ENCODE measurements around the gene PCSK2. TPM values are rescaled to one million over a fixed set of nuclear protein-coding genes. Genes with fewer than 3 reads are reported as not detected.

PCSK2 gene
- total RNA-seq, 5 donors from 2014 or later (not counting 1 experiment from before 2014, with no cell fraction given): not detected

GRCh38 chr20:17460119-17460518 lies 233.3 kb downstream of the PCSK2 start:
- H3K9me3 Mint-ChIP-seq: no peaks in the 10 kb centered on the region
- H3K4me3 Mint-ChIP-seq: no peak overlapping the region
- H3K36me3 ChIP-seq (ENCODE audit: control insufficient read depth in 2 of 2, extremely low read depth in 1 of 2, insufficient read depth in 1 of 2, low read length in 1 of 2): no peaks in the 10 kb centered on the region
- H3K4me3 ChIP-seq (ENCODE audit: control insufficient read depth in 1 of 2, extremely low read depth in 1 of 2, low read length in 1 of 2): no peak overlapping the region
- CTCF ChIA-PET: no interaction called here
- no peak overlapping the region for H3K27ac Mint-ChIP-seq
- H3K4me1 Mint-ChIP-seq: peaks cover 4 to 7% (median 6%) of the 10 kb centered on the region in 3 donors
- no CpG with 5 or more reads among the region's 2 CpGs for whole genome bisulfite sequencing (ENCODE audit: insufficient coverage)
- H3K27me3 ChIP-seq (replicated peaks in 1 of 2; ENCODE audit: control insufficient read depth in 2 of 2, extremely low read depth in 1 of 2, insufficient read depth in 2 of 2, low read length in 1 of 2): peaks cover 2 to 4% of the 10 kb centered on the region in 2 experiments
- no peak for ATAC-seq (replicated peaks in 1 of 4)
- H3K4me1 ChIP-seq (ENCODE audit: control insufficient read depth in 1 of 2, extremely low read depth in 1 of 2, insufficient read depth in 2 of 2, low read length in 2 of 2): no peaks in the 10 kb centered on the region
- POLR2A ChIA-PET: no interaction called here
- no peak overlapping the region for H3K27ac ChIP-seq (ENCODE audit: low read length)
- peaks cover 12 to 21% of the 10 kb centered on the region in 2 donors for H3K27me3 Mint-ChIP-seq
- H3K36me3 Mint-ChIP-seq: no peaks in the 10 kb centered on the region
- no peaks in the 10 kb centered on the region for H3K9me3 ChIP-seq
- peak in 1 of 35 experiments; percentile 10 for DNase-seq

GRCh38 chr20:17461941-17462340 lies 235.1 kb downstream of the PCSK2 start:
- Histone ChIP-seq H3K9me3 (no peaks in the 10 kb centered on the region), H3K4me1 (ENCODE audit: control insufficient read depth in 1 of 2, extremely low read depth in 1 of 2, insufficient read depth in 2 of 2, low read length in 2 of 2) (no peaks in the 10 kb centered on the region), H3K27ac (ENCODE audit: low read length) (no peak overlapping the region), H3K36me3 (ENCODE audit: control insufficient read depth in 2 of 2, extremely low read depth in 1 of 2, insufficient read depth in 1 of 2, low read length in 1 of 2) (no peaks in the 10 kb centered on the region), H3K4me3 (ENCODE audit: control insufficient read depth in 1 of 2, extremely low read depth in 1 of 2, low read length in 1 of 2) (no peak overlapping the region), H3K27me3 (replicated peaks in 1 of 2; ENCODE audit: control insufficient read depth in 2 of 2, extremely low read depth in 1 of 2, insufficient read depth in 2 of 2, low read length in 1 of 2) (peaks cover 0 to 2% of the 10 kb centered on the region in 2 experiments)
- ATAC-seq (replicated peaks in 1 of 4) (no peak), DNase-seq (no peak)
- Mint-ChIP-seq H3K27me3 (peaks cover 0 to 12% of the 10 kb centered on the region in 2 donors), H3K9me3 (no peaks in the 10 kb centered on the region), H3K4me1 (peaks cover 4 to 7% (median 6%) of the 10 kb centered on the region in 3 donors), H3K27ac (no peak overlapping the region), H3K36me3 (no peaks in the 10 kb centered on the region), H3K4me3 (no peak overlapping the region)
- POLR2A ChIA-PET: no interaction called here
- CTCF ChIA-PET: no interaction called here
- WGBS (ENCODE audit: insufficient coverage): no CpG with 5 or more reads among the region's 3 CpGs

GRCh38 chr20:17463711-17464110 lies 236.9 kb downstream of the PCSK2 start:
- Histone ChIP-seq H3K4me1 (ENCODE audit: control insufficient read depth in 1 of 2, extremely low read depth in 1 of 2, insufficient read depth in 2 of 2, low read length in 2 of 2) (no peaks in the 10 kb centered on the region), H3K4me3 (ENCODE audit: control insufficient read depth in 1 of 2, extremely low read depth in 1 of 2, low read length in 1 of 2) (no peak overlapping the region), H3K27ac (ENCODE audit: low read length) (no peak overlapping the region), H3K27me3 (replicated peaks in 1 of 2; ENCODE audit: control insufficient read depth in 2 of 2, extremely low read depth in 1 of 2, insufficient read depth in 2 of 2, low read length in 1 of 2) (peaks cover 2 to 8% of the 10 kb centered on the region in 2 experiments), H3K36me3 (ENCODE audit: control insufficient read depth in 2 of 2, extremely low read depth in 1 of 2, insufficient read depth in 1 of 2, low read length in 1 of 2) (no peaks in the 10 kb centered on the region), H3K9me3 (no peaks in the 10 kb centered on the region)
- H3K36me3 Mint-ChIP-seq: no peaks in the 10 kb centered on the region
- H3K9me3 Mint-ChIP-seq: no peaks in the 10 kb centered on the region
- H3K27ac Mint-ChIP-seq: no peak overlapping the region
- H3K4me1 Mint-ChIP-seq: peaks cover 4 to 7% (median 6%) of the 10 kb centered on the region in 3 donors
- CTCF ChIA-PET: no interaction called here
- DNase-seq: no peak
- POLR2A ChIA-PET: no interaction called here
- H3K4me3 Mint-ChIP-seq: no peak overlapping the region
- WGBS (ENCODE audit: insufficient coverage): 43% methylated on average over 1 of the region's 1 CpG
- ATAC-seq (replicated peaks in 1 of 4): no peak
- peaks cover 0 to 9% of the 10 kb centered on the region in 2 donors for H3K27me3 Mint-ChIP-seq

DNA sequence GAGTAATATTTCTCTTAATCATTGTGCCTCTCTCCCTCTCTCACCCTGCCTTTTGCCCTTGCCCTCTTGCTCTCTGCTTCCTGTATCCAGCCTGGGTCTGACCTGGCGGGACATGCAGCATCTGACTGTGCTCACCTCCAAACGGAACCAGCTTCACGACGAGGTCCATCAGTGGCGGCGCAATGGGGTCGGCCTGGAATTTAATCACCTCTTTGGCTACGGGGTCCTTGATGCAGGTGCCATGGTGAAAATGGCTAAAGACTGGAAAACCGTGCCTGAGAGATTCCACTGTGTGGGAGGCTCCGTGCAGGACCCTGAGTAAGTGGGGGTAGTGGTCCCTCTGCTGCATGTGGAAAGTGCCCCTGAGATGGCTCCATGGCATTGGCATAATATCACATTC lies 238.4 kb downstream of the PCSK2 start:
- H3K4me1 Mint-ChIP-seq: peaks cover 2 to 3% (median 2%) of the 10 kb centered on the region in 3 donors
- no peaks in the 10 kb centered on the region for H3K9me3 Mint-ChIP-seq
- Histone ChIP-seq H3K4me1 (ENCODE audit: control insufficient read depth in 1 of 2, extremely low read depth in 1 of 2, insufficient read depth in 2 of 2, low read length in 2 of 2) (no peaks in the 10 kb centered on the region), H3K9me3 (no peaks in the 10 kb centered on the region), H3K27me3 (replicated peaks in 1 of 2; ENCODE audit: control insufficient read depth in 2 of 2, extremely low read depth in 1 of 2, insufficient read depth in 2 of 2, low read length in 1 of 2) (peaks cover 2 to 8% of the 10 kb centered on the region in 2 experiments), H3K36me3 (ENCODE audit: control insufficient read depth in 2 of 2, extremely low read depth in 1 of 2, insufficient read depth in 1 of 2, low read length in 1 of 2) (no peaks in the 10 kb centered on the region), H3K4me3 (ENCODE audit: control insufficient read depth in 1 of 2, extremely low read depth in 1 of 2, low read length in 1 of 2) (no peak overlapping the region), H3K27ac (ENCODE audit: low read length) (no peak overlapping the region)
- no peak overlapping the region for H3K27ac Mint-ChIP-seq
- H3K36me3 Mint-ChIP-seq: no peaks in the 10 kb centered on the region
- ATAC-seq (replicated peaks in 1 of 4) (no peak), DNase-seq (no peak)
- no peak overlapping the region for H3K4me3 Mint-ChIP-seq
- H3K27me3 Mint-ChIP-seq: peaks cover 0 to 9% of the 10 kb centered on the region in 2 donors
- ChIA-PET POLR2A (no interaction called here), CTCF (no interaction called here)
- WGBS (ENCODE audit: insufficient coverage): 91% methylated on average over 8 of the region's 10 CpGs

DNA sequence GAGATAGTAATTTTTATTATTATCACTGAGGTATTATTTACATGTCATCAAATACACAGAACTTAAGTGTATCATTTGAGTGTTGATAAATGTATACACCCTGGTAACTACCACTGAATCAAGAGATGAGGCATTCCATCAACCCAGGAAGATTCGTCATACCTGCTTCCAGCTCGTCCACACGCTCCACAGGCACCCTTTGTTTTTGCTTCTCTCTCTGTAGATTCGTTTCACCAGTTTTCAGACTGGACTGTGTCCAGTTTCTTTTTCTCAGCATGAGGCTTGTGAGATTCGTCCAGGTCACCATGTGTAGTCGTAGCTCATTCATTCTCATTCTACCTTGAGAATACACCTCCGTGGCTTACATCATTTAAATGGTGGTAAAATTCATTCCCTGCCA lies 239.8 kb downstream of the PCSK2 start:
- Mint-ChIP-seq H3K4me1 (no peaks in the 10 kb centered on the region), H3K36me3 (no peaks in the 10 kb centered on the region), H3K27ac (no peak overlapping the region), H3K27me3 (peaks cover 0 to 9% of the 10 kb centered on the region in 2 donors), H3K9me3 (no peaks in the 10 kb centered on the region), H3K4me3 (no peak overlapping the region)
- Histone ChIP-seq H3K4me1 (ENCODE audit: control insufficient read depth in 1 of 2, extremely low read depth in 1 of 2, insufficient read depth in 2 of 2, low read length in 2 of 2) (no peaks in the 10 kb centered on the region), H3K27me3 (replicated peaks in 1 of 2; ENCODE audit: control insufficient read depth in 2 of 2, extremely low read depth in 1 of 2, insufficient read depth in 2 of 2, low read length in 1 of 2) (peaks cover 2 to 10% of the 10 kb centered on the region in 2 experiments), H3K36me3 (ENCODE audit: control insufficient read depth in 2 of 2, extremely low read depth in 1 of 2, insufficient read depth in 1 of 2, low read length in 1 of 2) (no peaks in the 10 kb centered on the region), H3K9me3 (no peaks in the 10 kb centered on the region), H3K4me3 (ENCODE audit: control insufficient read depth in 1 of 2, extremely low read depth in 1 of 2, low read length in 1 of 2) (no peak overlapping the region), H3K27ac (ENCODE audit: low read length) (no peak overlapping the region)
- no peak for DNase-seq
- ChIA-PET CTCF (no interaction called here), POLR2A (interaction anchor here in 1 of 2 donors (0.5 kb wide), 1 partner anchor 34 kb away, joined by 3 read pairs; no protein-coding TSS in a partner anchor)
- no peak for ATAC-seq (replicated peaks in 1 of 4)
- 72% methylated on average over 5 of the region's 7 CpGs for WGBS (ENCODE audit: insufficient coverage)

DNA sequence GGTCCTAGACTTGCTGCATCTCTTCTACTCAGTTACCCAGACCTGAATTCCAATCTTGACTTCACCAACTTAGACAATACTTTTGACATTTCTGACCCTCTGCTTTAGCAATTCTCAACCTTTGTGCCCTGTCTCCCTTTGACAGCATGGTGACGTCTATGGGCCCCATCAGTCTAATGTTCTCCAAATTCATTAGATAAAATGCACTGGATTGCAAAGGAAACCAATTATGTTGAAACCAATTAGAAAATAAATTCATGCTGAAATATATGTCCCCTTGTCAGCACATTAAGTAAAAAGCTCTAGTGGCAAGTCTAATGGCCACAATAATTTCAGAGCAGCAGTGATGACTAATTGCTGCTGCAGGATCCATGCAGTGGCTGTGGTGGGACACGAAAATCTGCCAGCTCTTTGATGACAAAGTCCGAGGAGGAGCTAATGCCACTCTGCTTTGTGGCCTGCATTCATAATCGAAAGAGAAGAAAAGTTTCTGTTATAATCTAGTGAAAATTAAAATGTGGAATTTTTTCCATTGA lies 240.3 kb downstream of the PCSK2 start:
- H3K9me3 ChIP-seq: no peaks in the 10 kb centered on the region
- H3K27me3 ChIP-seq (replicated peaks in 1 of 2; ENCODE audit: control insufficient read depth in 2 of 2, extremely low read depth in 1 of 2, insufficient read depth in 2 of 2, low read length in 1 of 2): peaks cover 2 to 12% of the 10 kb centered on the region in 2 experiments
- 80% methylated on average over 1 of the region's 4 CpGs for WGBS (ENCODE audit: insufficient coverage)
- no peak overlapping the region for H3K4me3 Mint-ChIP-seq
- H3K4me3 ChIP-seq (ENCODE audit: control insufficient read depth in 1 of 2, extremely low read depth in 1 of 2, low read length in 1 of 2): no peak overlapping the region
- no peaks in the 10 kb centered on the region for H3K4me1 Mint-ChIP-seq
- ChIA-PET POLR2A (no interaction called here), CTCF (no interaction called here)
- H3K27me3 Mint-ChIP-seq: peaks cover 0 to 9% of the 10 kb centered on the region in 2 donors
- DNase-seq: no peak
- H3K36me3 Mint-ChIP-seq: no peaks in the 10 kb centered on the region
- ATAC-seq (replicated peaks in 1 of 4): no peak
- no peaks in the 10 kb centered on the region for H3K4me1 ChIP-seq (ENCODE audit: control insufficient read depth in 1 of 2, extremely low read depth in 1 of 2, insufficient read depth in 2 of 2, low read length in 2 of 2)
- H3K9me3 Mint-ChIP-seq: no peaks in the 10 kb centered on the region
- H3K27ac ChIP-seq (ENCODE audit: low read length): no peak overlapping the region
- H3K36me3 ChIP-seq (ENCODE audit: control insufficient read depth in 2 of 2, extremely low read depth in 1 of 2, insufficient read depth in 1 of 2, low read length in 1 of 2): no peaks in the 10 kb centered on the region
- H3K27ac Mint-ChIP-seq: no peak overlapping the region

Data from T-cell (primary cell).